T follicular helper cell (primary cell): ENCODE measurements around the gene CLMN.

Source experiments
- DNase-seq: peaks from one replicate; pipeline ENCODE4 v3.0.0-alpha.2; 2020; ENCODE audit warnings: low read depth

The CLMN gene

GRCh38 chr14:95263527-95264231 lies 56.0 kb downstream of the CLMN start:
- DNase-seq, result no peak

- no peak for DNase-seq
These were observed 57.2 kb downstream of the CLMN start for GRCh38 chr14:95262511-95262891.

DNA sequence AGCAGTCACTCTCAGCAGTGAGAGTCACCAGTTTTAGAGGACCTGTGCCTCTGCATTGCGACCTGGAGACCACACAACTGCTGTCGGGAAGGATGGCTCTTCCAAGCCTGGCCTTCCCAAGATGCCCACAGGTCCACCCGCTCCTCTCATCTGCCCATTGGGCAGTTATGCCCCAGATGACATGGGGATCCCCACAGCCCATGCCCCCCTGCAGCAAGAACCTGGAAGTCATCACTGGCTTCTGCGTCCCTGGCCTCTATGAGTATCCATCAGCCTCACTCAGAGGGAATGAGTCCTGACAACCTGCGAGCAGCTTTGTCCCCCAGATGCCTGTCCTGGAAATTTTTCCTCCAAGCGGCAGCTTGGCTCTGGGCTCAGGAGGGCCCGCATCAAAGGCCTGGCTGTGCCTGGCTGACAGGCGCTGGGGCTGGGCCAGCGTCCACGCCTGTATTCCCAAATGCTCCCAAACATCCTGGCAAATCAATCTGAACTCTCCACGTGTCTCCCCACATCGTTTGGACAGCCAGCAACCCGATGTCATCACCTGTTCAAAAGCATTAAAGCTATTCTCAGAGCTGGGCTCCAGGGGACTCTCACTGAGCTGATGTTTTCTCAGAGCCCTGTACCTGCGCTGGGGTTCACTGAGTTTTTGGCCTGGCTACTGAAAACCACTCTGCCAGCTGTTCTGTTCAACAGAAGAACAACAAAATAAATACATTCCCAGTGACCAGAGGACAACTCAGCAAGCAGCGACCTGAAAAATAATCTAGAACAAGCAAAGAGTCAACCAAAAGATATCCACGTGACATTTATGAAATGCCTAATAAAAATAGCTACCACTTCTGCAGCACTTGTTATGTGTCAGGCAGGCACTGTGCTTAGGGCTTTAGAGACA lies 57.8 kb downstream of the CLMN start:
- no peak for DNase-seq

DNA sequence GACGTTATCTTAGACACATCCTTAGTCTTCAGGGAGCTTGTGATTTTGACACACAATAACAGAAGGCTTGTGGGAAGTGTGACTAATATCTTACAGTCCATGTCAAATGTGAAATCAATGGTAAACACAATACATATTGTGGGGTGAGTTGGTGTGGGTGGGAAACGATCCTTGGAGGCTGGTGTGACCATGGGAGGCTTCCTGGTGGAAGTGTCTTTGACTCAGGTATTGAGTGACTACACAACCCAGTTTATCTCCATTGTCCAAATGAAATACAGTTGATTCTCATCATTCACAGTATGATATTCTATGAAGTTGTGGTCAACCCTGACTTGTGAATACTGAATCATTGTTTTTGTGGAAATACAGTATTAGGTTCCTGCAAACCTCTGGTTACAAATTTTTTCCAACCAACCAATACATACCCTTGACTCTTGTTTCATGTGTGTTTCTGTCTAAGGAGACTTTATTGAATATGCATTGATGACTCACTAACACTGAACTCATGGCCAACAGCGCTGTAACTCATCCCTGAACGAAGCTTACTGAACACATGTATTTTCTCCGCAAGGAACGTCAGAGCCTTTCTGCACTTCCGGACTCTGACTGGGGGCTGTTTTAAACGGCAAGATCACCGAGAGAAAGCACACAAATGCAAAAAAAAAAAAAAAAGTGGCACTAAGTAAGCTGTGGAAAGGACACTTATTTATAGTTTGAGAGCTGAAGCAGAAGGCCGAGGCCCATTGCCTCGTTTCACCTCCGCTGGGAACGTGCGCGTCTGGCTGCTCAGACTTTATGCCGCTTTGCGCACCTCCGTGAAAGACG lies 59.0 kb downstream of the CLMN start:
- DNase-seq, result no peak

DNA sequence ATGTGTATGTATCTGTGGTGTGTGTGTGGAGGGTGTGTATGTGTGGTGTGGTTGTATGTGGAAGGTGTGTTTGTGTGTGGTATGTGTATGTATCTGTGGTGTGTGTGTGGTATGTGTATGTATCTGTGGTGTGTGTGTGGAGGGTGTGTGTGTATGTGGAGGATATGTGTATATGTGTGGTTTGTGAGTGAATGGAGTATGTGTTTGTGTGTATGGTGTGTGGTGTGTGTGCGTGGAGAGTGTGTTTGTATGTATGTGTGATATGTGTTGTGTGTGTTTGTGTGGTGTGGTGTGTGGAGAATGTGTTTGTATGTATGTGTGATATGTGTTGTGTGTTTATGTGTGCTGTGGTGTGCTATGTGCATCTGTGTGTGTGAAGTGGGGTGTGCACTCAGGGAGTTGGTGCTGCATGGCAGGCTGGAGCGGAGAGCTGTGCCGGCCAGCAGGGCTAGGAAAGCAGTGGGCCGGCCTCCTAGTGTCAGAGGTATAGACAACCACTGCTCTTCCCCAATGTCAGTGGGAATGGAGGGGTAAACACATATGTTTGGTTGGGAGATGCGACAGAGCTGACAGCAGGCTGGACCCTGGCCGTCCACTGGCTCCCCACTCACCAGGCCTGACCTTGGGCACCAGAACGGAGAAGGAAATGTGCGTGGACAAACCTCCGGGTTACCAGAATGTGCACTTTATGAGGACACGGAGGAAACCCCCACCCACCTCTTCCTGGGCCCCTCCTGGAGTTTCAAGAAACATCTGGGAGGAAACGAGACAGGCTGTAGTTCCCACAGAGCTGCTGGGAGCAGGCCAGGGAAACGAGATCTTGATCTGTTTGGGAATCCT lies 60.7 kb downstream of the CLMN start:
- no peak for DNase-seq

DNA sequence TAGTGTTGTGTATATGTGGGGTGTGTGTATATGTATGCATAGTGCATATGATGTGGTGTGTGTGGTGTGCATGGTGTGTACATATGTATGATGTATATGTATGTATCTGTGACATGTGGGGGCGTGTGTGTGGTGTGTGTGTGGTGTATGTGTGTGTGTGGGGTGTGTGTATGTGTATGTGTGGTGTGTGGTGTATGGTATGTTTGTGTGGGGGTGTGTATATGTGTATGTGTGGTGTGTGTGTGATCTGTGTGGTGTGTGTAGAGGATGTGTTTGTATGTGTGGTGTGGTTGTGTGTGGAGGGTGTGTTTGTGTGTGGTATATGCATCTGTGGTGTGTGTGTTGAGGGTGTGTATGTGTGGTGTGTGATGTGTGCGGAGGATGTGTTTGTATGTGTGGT lies 61.6 kb downstream of the CLMN start:
- DNase-seq, result no peak

DNA sequence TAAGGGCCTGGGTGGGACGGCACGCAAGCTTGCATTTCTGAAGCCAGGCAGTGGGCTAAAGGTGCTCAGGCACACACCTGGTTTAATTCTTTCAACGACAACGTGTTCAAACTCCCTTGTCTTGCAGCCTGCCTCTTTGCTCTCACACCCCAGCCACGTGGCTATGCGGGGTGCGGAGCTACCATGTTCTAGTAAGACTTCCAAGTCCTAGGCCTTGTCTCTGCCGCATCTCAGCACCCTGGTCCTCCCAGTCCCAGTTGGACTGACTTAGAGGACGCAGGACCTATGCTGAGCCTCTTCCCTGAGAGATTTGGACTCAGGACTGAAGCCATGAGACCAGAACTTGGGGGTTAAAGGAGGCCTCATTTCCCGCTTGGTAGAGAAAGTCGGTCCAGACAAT lies 62.2 kb downstream of the CLMN start:
- DNase-seq, result no peak

DNA sequence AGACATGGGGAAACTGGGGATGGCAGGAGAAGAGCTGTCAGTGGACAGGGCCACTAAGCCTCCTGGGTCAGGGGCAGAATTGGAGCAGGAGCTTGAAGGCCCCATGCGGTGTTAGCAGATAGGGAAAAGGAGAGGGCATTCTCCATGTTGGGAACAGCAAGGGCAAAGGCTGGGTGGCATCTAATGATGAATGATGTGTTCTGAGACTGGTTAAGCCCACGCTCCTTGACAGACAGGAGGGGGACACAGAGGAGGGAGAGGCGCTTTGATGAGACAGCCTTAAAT lies 63.0 kb downstream of the CLMN start:
- no peak for DNase-seq

DNA sequence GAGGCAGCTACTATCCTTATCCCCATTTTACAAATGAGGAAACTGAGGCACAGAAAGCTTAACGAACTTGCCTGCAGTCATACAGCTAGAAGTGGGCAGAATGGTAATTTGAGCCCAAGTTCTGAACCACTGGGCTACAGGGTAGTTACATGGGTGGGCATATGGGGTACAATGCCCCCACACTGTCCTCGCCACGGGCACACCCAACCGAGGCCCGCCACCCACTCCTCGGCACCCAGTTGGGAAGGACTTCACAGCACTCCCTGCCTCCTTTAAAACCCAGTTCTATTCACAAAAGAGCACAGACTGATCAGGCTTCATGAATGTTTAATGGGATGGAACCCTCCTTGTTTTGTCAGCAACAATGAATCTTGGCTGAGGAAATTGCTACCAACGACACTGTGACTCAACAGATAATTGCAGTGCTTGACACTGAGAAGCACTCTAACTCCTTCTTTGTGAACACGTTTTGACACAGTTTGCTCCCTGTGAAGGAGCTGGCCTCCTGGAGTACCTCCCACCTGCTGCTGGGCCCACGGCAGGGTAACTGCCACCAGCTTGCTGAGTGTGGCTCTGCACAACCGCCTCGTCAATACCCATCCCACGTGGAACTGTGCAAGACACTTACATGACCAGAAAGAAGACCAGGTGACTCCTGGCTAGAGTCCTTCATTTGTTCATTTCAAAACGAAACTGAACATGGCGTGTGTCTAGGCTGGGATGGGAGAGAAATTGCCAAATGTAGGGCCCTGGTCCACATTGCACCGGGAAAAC lies 63.5 kb downstream of the CLMN start:
- DNase-seq, result no peak

DNA sequence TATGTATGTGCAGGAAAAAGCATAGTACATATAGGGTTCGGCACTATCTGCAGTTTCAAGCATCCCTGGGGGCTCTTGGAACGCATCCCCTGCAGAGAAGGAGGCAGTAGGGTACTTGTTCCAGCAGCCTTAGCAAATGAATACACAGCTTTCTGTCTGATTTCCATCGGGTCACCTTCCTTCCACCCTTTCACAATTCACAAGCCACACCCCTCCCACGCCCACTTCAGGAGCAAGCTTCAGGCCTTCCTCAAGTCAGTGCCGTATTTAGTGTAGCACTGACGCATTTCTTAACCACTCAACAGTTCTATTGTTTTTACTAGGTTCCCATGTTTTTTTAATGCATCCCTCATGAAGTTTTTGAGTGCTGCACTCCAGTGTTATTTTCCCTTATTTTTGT lies 64.2 kb downstream of the CLMN start:
- no peak for DNase-seq

DNA sequence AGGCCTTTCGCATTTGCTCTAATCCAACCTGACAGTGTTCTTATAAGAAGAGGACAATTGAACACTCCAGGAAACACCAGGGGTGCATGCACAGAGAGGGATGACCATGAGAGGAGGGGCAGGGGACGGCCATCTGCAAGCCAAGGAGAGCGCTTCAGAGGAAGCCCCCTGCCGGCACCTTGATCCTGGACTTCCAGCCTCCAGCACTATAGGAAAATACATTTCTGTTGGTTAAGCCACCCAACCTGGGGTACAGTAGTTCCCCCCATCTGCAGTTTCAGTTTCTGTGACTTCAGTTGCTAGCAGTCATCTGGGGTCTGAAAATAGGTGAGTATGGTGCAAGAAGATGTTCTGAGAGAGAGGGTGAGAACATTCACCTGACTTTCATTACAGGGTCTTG lies 64.7 kb downstream of the CLMN start:
- DNase-seq, result no peak

DNA sequence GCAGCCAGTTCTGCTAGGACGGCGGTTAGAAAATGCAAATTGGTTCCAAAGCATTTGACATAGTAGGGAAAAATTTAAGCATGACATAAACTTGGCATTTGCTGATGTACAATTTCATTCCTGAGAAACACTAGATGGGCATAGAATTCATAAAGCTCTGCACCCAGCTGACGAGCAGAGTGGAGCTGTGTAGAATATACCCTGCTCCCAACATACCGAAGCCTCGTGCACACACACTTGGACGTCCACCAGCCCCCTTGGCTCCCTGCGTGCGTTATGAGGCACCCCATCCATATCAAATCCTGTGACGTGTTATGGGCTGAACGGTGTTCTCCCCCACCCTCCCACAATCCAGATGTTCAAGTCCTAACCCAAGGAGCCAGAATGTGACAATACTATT lies 65.4 kb downstream of the CLMN start:
- no peak for DNase-seq

DNA sequence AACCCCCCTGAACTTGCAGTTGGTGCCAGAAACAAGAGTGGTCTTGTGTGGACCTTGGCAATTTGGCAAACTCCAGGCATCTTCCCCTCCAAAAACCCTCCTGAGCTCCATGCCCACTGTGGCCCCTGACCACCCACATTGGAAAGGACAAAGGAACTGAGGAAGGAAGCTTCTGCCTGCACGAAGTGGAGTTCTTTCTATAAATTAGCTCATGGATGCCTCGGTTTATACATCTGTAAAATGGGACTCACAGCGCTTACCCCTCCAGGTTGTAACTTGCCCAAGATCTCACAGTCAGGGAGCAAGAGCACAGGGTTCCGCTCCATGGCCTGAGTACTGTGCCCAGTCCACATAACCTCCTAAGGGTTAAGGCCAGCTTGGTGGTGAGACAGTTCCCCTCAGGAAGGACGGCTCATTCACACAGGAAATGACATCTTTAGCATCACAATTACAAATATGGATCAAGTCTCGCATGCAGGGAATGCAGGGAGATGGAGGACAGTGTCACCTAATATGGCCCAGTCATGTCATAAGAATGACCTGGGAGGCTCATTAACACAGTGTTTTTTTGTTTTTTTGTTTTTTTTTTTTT lies 66.6 kb downstream of the CLMN start:
- DNase-seq, result no peak

DNA sequence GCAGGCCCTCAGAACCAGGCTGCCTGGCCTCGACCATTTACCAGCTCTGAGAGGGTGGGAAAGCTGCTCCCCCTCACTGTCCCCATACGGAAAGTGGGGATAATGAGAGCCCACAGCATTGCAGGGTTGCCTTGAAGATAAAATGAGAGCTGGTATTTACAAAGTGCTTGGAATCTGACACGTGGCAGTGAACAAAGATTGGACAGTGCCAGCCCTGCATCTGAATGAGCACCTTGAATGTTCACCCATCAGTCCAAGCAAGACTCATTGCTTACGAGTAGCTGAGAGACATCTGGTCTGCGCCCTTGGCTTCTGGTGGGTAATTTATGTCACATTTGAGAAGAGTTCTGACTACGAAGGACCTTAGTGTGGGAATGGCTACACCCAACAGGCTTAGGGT lies 67.5 kb downstream of the CLMN start:
- DNase-seq, result no peak

- no peak for DNase-seq
These were observed 68.8 kb downstream of the CLMN start for GRCh38 chr14:95250936-95251335.

GRCh38 chr14:95250140-95250769 lies 69.5 kb downstream of the CLMN start:
- no peak for DNase-seq

GRCh38 chr14:95248432-95248831 lies 71.3 kb downstream of the CLMN start:
- no peak for DNase-seq

GRCh38 chr14:95246870-95247269 lies 72.8 kb downstream of the CLMN start:
- DNase-seq, result no peak

DNA sequence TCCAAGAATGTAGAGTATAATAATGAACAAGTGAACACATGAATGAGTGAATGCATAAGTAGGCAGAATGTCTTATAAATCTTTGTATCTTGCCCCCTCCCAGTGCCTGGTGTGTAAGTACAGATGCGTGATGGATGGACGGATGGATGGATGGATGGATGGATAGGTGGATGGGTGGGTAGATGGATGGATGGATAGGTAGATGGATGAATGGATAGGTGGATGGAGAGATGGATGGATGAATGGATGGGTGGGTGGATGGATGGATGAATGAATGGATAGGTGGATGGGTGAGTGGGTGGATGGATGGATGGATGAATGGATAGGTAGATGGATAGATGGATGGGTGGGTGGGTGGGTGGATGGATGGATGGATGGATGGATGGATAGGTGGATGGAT lies 74.4 kb downstream of the CLMN start:
- no peak for DNase-seq

- DNase-seq, result no peak
These were observed 75.1 kb downstream of the CLMN start for GRCh38 chr14:95244587-95244986.
